HEK293 (cell line): ENCODE measurements around the gene FOSL1.

ENCODE experiments used
- CTCF ChIP-seq: fragments of 450-650 bp; formaldehyde crosslinking; IDR thresholded peaks from 2 replicates; pipeline ENCODE4 v1.5.1; 2016; ENCODE audit warnings: missing biosample characterization, missing genetic modification characterization
- ZNF48 ChIP-seq: fragments of 450-650 bp; formaldehyde crosslinking; IDR thresholded peaks from 2 replicates; pipeline ENCODE4 v1.5.1; 2016; ENCODE audit warnings: missing biosample characterization, missing genetic modification characterization
- ZNF777 ChIP-seq: fragments of 450-650 bp; formaldehyde crosslinking; IDR thresholded peaks from 2 replicates; pipeline ENCODE4 v1.5.1; 2017; ENCODE audit warnings: missing biosample characterization, missing genetic modification characterization, borderline replicate concordance

- TF ChIP-seq ZNF48, result no peak
- TF ChIP-seq ZNF777 (tag by site-specific recombination), result no peak
- no peak for TF ChIP-seq CTCF (tag by site-specific recombination)
These were observed 16.1 kb downstream of the FOSL1 start for GRCh38 chr11:65883786-65884715.
